Measurements from ENCODE around the gene TNP2.

The TNP2 gene

GRCh38 chr16:11259655-11260595 lies 9.2 kb downstream of the TNP2 start:
- TF ChIP-seq, protein P1, sequence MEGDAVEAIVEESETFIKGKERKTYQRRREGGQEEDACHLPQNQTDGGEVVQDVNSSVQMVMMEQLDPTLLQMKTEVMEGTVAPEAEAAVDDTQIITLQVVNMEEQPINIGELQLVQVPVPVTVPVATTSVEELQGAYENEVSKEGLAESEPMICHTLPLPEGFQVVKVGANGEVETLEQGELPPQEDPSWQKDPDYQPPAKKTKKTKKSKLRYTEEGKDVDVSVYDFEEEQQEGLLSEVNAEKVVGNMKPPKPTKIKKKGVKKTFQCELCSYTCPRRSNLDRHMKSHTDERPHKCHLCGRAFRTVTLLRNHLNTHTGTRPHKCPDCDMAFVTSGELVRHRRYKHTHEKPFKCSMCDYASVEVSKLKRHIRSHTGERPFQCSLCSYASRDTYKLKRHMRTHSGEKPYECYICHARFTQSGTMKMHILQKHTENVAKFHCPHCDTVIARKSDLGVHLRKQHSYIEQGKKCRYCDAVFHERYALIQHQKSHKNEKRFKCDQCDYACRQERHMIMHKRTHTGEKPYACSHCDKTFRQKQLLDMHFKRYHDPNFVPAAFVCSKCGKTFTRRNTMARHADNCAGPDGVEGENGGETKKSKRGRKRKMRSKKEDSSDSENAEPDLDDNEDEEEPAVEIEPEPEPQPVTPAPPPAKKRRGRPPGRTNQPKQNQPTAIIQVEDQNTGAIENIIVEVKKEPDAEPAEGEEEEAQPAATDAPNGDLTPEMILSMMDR (IDR thresholded peaks at IDR 0.05; ENCODE audit: insufficient read depth, low read length, missing control alignments), result no peak
- no peak overlapping the region for H3K4me3 ChIP-seq (ENCODE audit: low read depth, low read length)
- no peak for DNase-seq (ENCODE audit: low read depth, low spot score)
- ChIA-PET CTCF (interaction anchor here (0.7 to 13.4 kb wide), 10 partner anchors 8 to 306 kb away, joined by 3 to 492 read pairs (median 4); partner anchors contain the start of gene TNP2), POLR2A (no interaction called here)

GRCh38 chr16:11258553-11259492 lies 10.3 kb downstream of the TNP2 start:
- no peak overlapping the region for H3K4me3 ChIP-seq (ENCODE audit: low read depth, low read length)
- TF ChIP-seq, protein P1 (IDR thresholded peaks at IDR 0.05; ENCODE audit: insufficient read depth, low read length, missing control alignments), result no peak
- ChIA-PET CTCF (interaction anchor here (0.7 to 13.4 kb wide), 13 partner anchors 10 to 308 kb away, joined by 3 to 492 read pairs (median 3); partner anchors contain the start of genes PRM2 and TNP2), POLR2A (no interaction called here)
- DNase-seq (ENCODE audit: low read depth, low spot score), result no peak

- CTCF ChIA-PET, result interaction anchor here (0.8 to 13.4 kb wide), 31 partner anchors 11 to 312 kb away, joined by 3 to 492 read pairs (median 5); partner anchors contain the start of genes CLEC16A, PRM2, PRM3 and TNP2
Observed at GRCh38 chr16:11257131-11257938, 11.8 kb downstream of the TNP2 start.

GRCh38 chr16:11256661-11257130 lies 12.4 kb downstream of the TNP2 start:
- H3K4me3 ChIP-seq (ENCODE audit: low read depth, low read length), result peak overlapping the region; percentile 74
- TF ChIP-seq, protein P1 (IDR thresholded peaks at IDR 0.05; ENCODE audit: insufficient read depth, low read length, missing control alignments), result no peak
- POLR2A ChIA-PET, result interaction anchor here (0.5 to 3.0 kb wide), 40 partner anchors 9 to 541 kb away, joined by 3 to 42 read pairs (median 6); partner anchors contain the start of gene PRM2
- DNase-seq (ENCODE audit: low read depth, low spot score), result no peak
- CTCF ChIA-PET, result interaction anchor here (0.6 to 13.4 kb wide), 38 partner anchors 12 to 312 kb away, joined by 3 to 492 read pairs (median 5); partner anchors contain the start of genes CLEC16A, PRM2, PRM3 and TNP2

More at GRCh38 chr16:11257131-11257938, 11.8 kb downstream of the TNP2 start:
- TF ChIP-seq, protein P1 (IDR thresholded peaks at IDR 0.05; ENCODE audit: insufficient read depth, low read length, missing control alignments), result peak; percentile 89
- POLR2A ChIA-PET, result interaction anchor here (1.1 to 3.0 kb wide), 8 partner anchors 10 to 294 kb away, joined by 3 to 42 read pairs (median 10); no protein-coding TSS in a partner anchor
- H3K4me3 ChIP-seq (ENCODE audit: low read depth, low read length), result peak overlapping the region; percentile 74
- DNase-seq (ENCODE audit: low read depth, low spot score), result no peak
